GM13976 (cell line): ENCODE measurements around the gene LRRC8D.

Source experiments
- DNase-seq: peaks from one replicate; pipeline ENCODE4 v3.0.0; 2012; ENCODE audit warnings: low spot score
- in situ Hi-C: fragments of 300-500 bp; cut with MboI; formaldehyde crosslinking; loops from one replicate; pipeline ENCODE4 v1.12.0; 2022; ENCODE audit warnings: low sequenced_read_pairs, mixed read lengths, inconsistent platforms; ENCODE audit not compliant: unreplicated experiment
- TF ChIP-seq, protein P1 (sequence below): IDR thresholded peaks from 2 replicates; pipeline ENCODE4 v1.5.1; 2012; ENCODE audit warnings: borderline replicate concordance, mild to moderate bottlenecking; ENCODE audit not compliant: insufficient read depth; ENCODE audit errors: extremely low read depth, missing control alignments, control extremely low read depth

Gene LRRC8D

DNA sequence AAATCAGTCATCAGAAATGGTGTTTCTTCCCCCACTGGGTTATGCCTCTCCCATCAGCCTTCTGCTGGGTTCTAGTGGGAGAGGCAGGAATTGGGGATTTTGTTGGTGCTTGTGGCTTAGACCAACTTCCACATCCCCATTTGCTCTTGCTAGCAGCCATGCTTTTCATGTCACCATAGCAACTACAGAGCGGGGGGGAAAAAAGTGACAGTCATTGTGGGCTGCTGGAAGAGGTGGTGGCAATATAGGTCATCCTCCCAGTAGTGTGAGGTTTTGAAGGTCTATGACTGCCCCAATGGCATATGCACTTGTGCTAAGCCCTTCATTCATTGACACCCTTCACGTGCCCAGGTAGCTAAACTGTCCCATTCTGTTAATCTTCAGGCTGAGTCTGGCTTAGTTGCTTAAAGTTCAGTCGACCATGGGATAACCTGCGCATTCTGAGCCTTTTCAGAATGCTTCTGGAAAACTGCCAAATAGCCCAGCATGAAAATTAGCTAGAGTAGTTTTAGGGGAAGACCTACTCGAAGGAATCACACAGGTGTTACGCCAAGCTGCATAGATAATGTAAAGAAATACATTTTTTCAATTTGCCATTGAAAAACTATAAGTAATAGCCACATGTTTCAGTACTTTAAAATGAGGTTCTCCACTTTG lies 120.4 kb downstream of the LRRC8D start:
- TF ChIP-seq, protein P1, sequence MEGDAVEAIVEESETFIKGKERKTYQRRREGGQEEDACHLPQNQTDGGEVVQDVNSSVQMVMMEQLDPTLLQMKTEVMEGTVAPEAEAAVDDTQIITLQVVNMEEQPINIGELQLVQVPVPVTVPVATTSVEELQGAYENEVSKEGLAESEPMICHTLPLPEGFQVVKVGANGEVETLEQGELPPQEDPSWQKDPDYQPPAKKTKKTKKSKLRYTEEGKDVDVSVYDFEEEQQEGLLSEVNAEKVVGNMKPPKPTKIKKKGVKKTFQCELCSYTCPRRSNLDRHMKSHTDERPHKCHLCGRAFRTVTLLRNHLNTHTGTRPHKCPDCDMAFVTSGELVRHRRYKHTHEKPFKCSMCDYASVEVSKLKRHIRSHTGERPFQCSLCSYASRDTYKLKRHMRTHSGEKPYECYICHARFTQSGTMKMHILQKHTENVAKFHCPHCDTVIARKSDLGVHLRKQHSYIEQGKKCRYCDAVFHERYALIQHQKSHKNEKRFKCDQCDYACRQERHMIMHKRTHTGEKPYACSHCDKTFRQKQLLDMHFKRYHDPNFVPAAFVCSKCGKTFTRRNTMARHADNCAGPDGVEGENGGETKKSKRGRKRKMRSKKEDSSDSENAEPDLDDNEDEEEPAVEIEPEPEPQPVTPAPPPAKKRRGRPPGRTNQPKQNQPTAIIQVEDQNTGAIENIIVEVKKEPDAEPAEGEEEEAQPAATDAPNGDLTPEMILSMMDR, result no peak
- in situ Hi-C loops, result no loop called here
- DNase-seq, result peak; percentile 27

DNA sequence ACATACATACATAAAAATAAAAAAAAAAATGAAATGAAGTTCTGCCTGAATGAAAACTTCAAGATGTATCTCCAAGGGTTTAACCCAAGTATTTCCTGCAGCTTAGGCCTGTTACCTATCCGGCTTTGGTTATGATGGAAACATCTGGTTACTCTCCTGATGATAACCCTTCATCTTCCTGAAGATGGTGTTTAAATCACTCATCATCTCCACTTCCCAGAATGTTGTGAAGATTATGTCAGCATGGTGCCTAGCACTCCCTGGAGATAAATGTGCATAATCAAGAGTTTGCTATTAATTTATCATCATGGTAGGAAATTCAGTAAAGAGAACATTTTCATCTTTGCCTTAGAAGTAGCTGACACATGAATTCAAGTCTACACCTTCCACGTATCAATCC lies 121.2 kb downstream of the LRRC8D start:
- TF ChIP-seq, protein P1, result no peak
- in situ Hi-C loops, result no loop called here
- no peak for DNase-seq

GRCh38 chr1:89942825-89943658 lies 122.2 kb downstream of the LRRC8D start:
- in situ Hi-C loops, result no loop called here
- no peak for DNase-seq
- TF ChIP-seq, protein P1, result no peak

- in situ Hi-C loops, result no loop called here
- no peak for DNase-seq
- TF ChIP-seq, protein P1, result no peak
Observed at GRCh38 chr1:89943846-89944781, 123.3 kb downstream of the LRRC8D start.

- in situ Hi-C loops, result no loop called here
- TF ChIP-seq, protein P1, result no peak
- DNase-seq, result peak; percentile 45
Observed at GRCh38 chr1:89945852-89946476, 125.1 kb downstream of the LRRC8D start.

- TF ChIP-seq, protein P1, result no peak
- no peak for DNase-seq
- in situ Hi-C loops, result no loop called here
Observed at GRCh38 chr1:89946532-89946931, 125.7 kb downstream of the LRRC8D start.
